ENCODE data around the gene UNC45B. TPM values are rescaled to one million over a fixed set of nuclear protein-coding genes. Genes with fewer than 3 reads are reported as not detected.
"Not testable (repeated sequence)": the region's sequence is repeated elsewhere in the genome, so short reads cannot be mapped to it uniquely, and the experiment has no call there.

The UNC45B gene
- total RNA-seq, 1 donor from 2014 or later, result 0.14 TPM

GRCh38 chr17:35175638-35176415 is 28.2 kb downstream of the UNC45B start:
- no peaks in the 10 kb centered on the region for H3K9me3 ChIP-seq
- ATAC-seq, result no peak
- no peaks in the 10 kb centered on the region for H3K27me3 ChIP-seq
- no peak overlapping the region for H3K4me3 ChIP-seq
- DNase-seq, result no peak
- H3K4me1 ChIP-seq, result peaks cover 8% of the 10 kb centered on the region
- no peak for TF ChIP-seq CTCF (IDR thresholded peaks at IDR 0.05)
- intact Hi-C loops (cut with DNase I), result loop anchor here (10.0 kb wide), 1 partner anchor 359 kb away; the partner anchor contains the start of gene SLFN12L
- no peak overlapping the region for H3K27ac ChIP-seq
- H3K36me3 ChIP-seq, result no peaks in the 10 kb centered on the region

DNA sequence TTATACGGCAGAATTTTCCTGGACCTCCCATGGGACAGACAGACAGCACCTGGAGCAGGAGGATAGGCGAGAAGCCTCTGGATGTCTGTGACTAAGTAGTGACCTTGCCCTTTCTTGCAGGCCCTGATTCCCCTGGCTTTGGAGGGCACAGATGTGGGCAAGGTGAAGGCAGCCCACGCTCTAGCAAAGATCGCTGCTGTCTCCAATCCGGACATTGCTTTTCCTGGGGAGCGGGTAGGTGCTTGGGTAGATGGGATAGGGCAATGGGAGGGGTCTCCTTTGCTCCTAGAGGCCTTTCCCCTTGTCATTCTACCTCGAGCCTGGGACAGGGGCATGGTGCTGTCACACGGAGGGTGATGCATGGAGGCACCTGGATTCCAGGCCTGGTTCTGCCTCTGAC is 29.3 kb downstream of the UNC45B start:
- Histone ChIP-seq H3K9me3 (no peaks in the 10 kb centered on the region), H3K4me1 (peaks cover 5% of the 10 kb centered on the region), H3K36me3 (no peaks in the 10 kb centered on the region), H3K4me3 (no peak overlapping the region), H3K27ac (no peak overlapping the region), H3K27me3 (no peaks in the 10 kb centered on the region)
- intact Hi-C loops (cut with DNase I), result loop anchor here (10.0 kb wide), 1 partner anchor 358 kb away; the partner anchor contains the start of gene SLFN12L
- no peak for DNase-seq
- ATAC-seq, result no peak
- no peak for TF ChIP-seq CTCF (IDR thresholded peaks at IDR 0.05)

DNA sequence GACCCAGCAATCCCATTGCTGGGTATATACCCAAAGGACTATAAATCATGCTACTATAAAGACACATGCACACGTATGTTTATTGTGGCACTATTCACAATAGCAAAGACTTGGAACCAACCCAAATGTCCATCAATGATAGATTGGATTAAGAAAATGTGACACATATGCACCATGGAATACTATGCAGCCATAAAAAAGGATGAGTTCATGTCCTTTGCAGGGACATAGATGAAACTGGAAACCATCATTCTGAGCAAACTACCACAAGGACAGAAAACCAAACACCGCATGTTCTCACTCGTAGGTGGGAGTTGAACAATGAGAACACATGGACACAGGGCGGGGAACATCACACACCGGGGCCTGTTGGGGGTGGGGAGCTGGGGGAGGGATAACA is 31.8 kb downstream of the UNC45B start:
- not testable (repeated sequence) for H3K4me1 ChIP-seq, ATAC-seq, H3K4me3 ChIP-seq, H3K9me3 ChIP-seq, H3K27me3 ChIP-seq, H3K27ac ChIP-seq, DNase-seq, H3K36me3 ChIP-seq
- intact Hi-C loops (cut with DNase I), result loop anchor here (10.0 kb wide), 1 partner anchor 355 kb away; the partner anchor contains the start of gene SLFN12L

DNA sequence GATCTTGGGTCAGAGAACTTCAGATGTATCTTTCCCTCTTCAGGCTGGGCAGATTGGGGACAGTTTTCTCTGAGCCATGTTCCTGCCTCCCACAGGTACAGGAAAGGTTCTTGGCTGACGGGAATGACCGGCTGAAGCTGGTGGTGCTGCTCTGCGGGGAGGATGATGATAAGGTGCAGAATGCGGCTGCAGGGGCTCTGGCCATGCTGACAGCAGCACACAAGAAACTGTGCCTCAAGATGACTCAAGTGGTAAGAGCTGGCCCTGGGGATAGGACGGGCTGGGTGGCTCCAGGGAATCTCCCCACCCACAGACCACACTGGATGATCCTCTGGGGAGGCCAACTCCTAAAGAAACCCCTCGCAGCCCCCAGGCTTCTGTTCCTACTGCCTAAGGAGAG is 35.7 kb downstream of the UNC45B start:
- Histone ChIP-seq H3K36me3 (no peaks in the 10 kb centered on the region), H3K27ac (no peak overlapping the region), H3K27me3 (no peaks in the 10 kb centered on the region), H3K4me3 (no peak overlapping the region), H3K4me1 (no peaks in the 10 kb centered on the region), H3K9me3 (no peaks in the 10 kb centered on the region)
- ATAC-seq (no peak), DNase-seq (no peak)
- TF ChIP-seq CTCF (IDR thresholded peaks at IDR 0.05), result no peak
- intact Hi-C loops (cut with DNase I), result no loop called here

GRCh38 chr17:35184274-35184673 is 36.7 kb downstream of the UNC45B start:
- intact Hi-C loops (cut with DNase I), result no loop called here
- TF ChIP-seq CTCF (IDR thresholded peaks at IDR 0.05), result no peak
- ATAC-seq (no peak), DNase-seq (no peak)
- Histone ChIP-seq H3K27me3 (no peaks in the 10 kb centered on the region), H3K4me3 (no peak overlapping the region), H3K36me3 (no peaks in the 10 kb centered on the region), H3K27ac (no peak overlapping the region), H3K9me3 (no peaks in the 10 kb centered on the region), H3K4me1 (peaks cover 5% of the 10 kb centered on the region)

- intact Hi-C loops (cut with DNase I), result no loop called here
- DNase-seq (no peak), ATAC-seq (peak; percentile 56)
- TF ChIP-seq CTCF (IDR thresholded peaks at IDR 0.05), result no peak
- Histone ChIP-seq H3K27me3 (no peaks in the 10 kb centered on the region), H3K36me3 (no peaks in the 10 kb centered on the region), H3K4me3 (no peak overlapping the region), H3K9me3 (no peaks in the 10 kb centered on the region), H3K4me1 (peaks cover 5% of the 10 kb centered on the region), H3K27ac (no peak overlapping the region)
These were observed 38.2 kb downstream of the UNC45B start for GRCh38 chr17:35185849-35186248.
